Common myeloid progenitor, CD34-positive (primary cell): ENCODE data around the gene BATF3.
"Not testable (repeated sequence)": the region's sequence is repeated elsewhere in the genome, so short reads cannot be mapped to it uniquely, and the experiment has no call there.

ENCODE experiments used
- CTCF ChIA-PET: fragments of 350-600 bp; sonication (Branson Sonifier 250); formaldehyde crosslinking; loops from one replicate; lab custom pipeline; 2021; ENCODE audit warnings: antibody characterized with exemption; lab: Charles Lee
- POLR2A ChIA-PET: fragments of 350-600 bp; sonication (Branson Sonifier 250); formaldehyde crosslinking; loops from one replicate; lab custom pipeline; 2021; ENCODE audit warnings: antibody characterized with exemption; lab: Charles Lee
- DNase-seq, 3 donors: peaks; one replicate each; pipeline versions ENCODE4 v3.0.0 to v3.0.0-alpha.2; 2013
- H3K27ac ChIP-seq, 2 experiments: 1 replicate in 1 of 2; 2 replicates in 1 of 2; pipeline ENCODE4 v1.7.0; 2013; ENCODE audit warnings: inconsistent platforms in 2 of 2, low read length in 2 of 2, mild to moderate bottlenecking in 2 of 2, low read depth in 1 of 2, moderate library complexity in 1 of 2; ENCODE audit not compliant: severe bottlenecking in 2 of 2, insufficient read depth in 1 of 2, poor library complexity in 1 of 2
- H3K27me3 ChIP-seq, 5 experiments: replicated peaks in 2 of 5; 1 replicate in 3 of 5; 2 replicates in 2 of 5; pipeline versions ENCODE4 v1.6.1 to v1.7.0; 2013; ENCODE audit warnings: low read length in 4 of 5, mild to moderate bottlenecking in 2 of 5, moderate library complexity in 2 of 5, inconsistent platforms in 1 of 5; ENCODE audit not compliant: insufficient read depth in 5 of 5, control insufficient read depth in 4 of 5
- H3K36me3 ChIP-seq, 4 experiments: 1 replicate in 2 of 4; 2 replicates in 2 of 4; pipeline versions ENCODE4 v1.6.1 to v1.7.0; 2013; ENCODE audit warnings: low read length in 3 of 4, control low read depth in 1 of 4, mild to moderate bottlenecking in 1 of 4; ENCODE audit not compliant: control insufficient read depth in 4 of 4, insufficient read depth in 4 of 4
- H3K4me1 ChIP-seq, 4 experiments: 1 replicate in 3 of 4; 2 replicates in 1 of 4; pipeline versions ENCODE4 v1.6.1 to v1.7.1; 2013; ENCODE audit warnings: low read length in 3 of 4, mild to moderate bottlenecking in 3 of 4, control low read depth in 1 of 4, inconsistent platforms in 1 of 4, moderate library complexity in 1 of 4; ENCODE audit not compliant: control insufficient read depth in 4 of 4, insufficient read depth in 4 of 4; ENCODE audit errors: control extremely low read depth in 1 of 4
- H3K4me3 ChIP-seq, 7 experiments: 1 replicate in 4 of 7; 2 replicates in 3 of 7; pipeline versions ENCODE4 v1.5.1 to v1.7.0; 2013; ENCODE audit warnings: mild to moderate bottlenecking in 7 of 7, low read length in 6 of 7, moderate library complexity in 6 of 7, inconsistent platforms in 2 of 7, low read depth in 2 of 7, control low read depth in 1 of 7; ENCODE audit not compliant: insufficient read depth in 4 of 7, control insufficient read depth in 1 of 7; ENCODE audit errors: extremely low read depth in 1 of 7
- H3K9me3 ChIP-seq, 5 experiments: 1 replicate in 4 of 5; 2 replicates in 1 of 5; pipeline versions ENCODE4 v1.6.1 to v1.7.1; 2013; ENCODE audit warnings: low read length in 4 of 5, mild to moderate bottlenecking in 2 of 5, inconsistent platforms in 1 of 5, low read depth in 1 of 5, moderate library complexity in 1 of 5; ENCODE audit not compliant: control insufficient read depth in 4 of 5, insufficient read depth in 2 of 5; ENCODE audit errors: control extremely low read depth in 1 of 5
- WGBS: methylation state at CpG from one replicate; pipeline ENCODE4 v1.1.5; 2013; ENCODE audit not compliant: insufficient coverage; 5-methylcytosine and 5-hydroxymethylcytosine counted together

The BATF3 gene

GRCh38 chr1:212711974-212712373 lies 12.3 kb upstream of the BATF3 start:
- H3K9me3 ChIP-seq, H3K27ac ChIP-seq, H3K36me3 ChIP-seq, H3K27me3 ChIP-seq, H3K4me3 ChIP-seq, POLR2A ChIA-PET, DNase-seq: not testable (repeated sequence)
- H3K4me1 ChIP-seq = peaks cover 0 to 12% (median 8%) of the 10 kb centered on the region in 4 experiments
- CTCF ChIA-PET = interaction anchor here (1.5 kb wide), 1 partner anchor 27 kb away, joined by 3 read pairs; no protein-coding TSS in a partner anchor
- WGBS = 100% methylated on average over 6 of the region's 8 CpGs

- DNase-seq = no peak
- ChIA-PET CTCF (no interaction called here), POLR2A (interaction anchor here (0.6 kb wide), 1 partner anchor 496 kb away, joined by 5 read pairs; no protein-coding TSS in a partner anchor)
- Histone ChIP-seq H3K9me3 (peaks cover 0 to 3% (median 0%) of the 10 kb centered on the region in 5 experiments), H3K27me3 (no peaks in the 10 kb centered on the region), H3K27ac (no peak overlapping the region), H3K4me3 (no peak overlapping the region), H3K36me3 (no peaks in the 10 kb centered on the region), H3K4me1 (peaks cover 0 to 12% (median 8%) of the 10 kb centered on the region in 4 experiments)
- WGBS = 59% methylated on average over 6 of the region's 6 CpGs
Observed at GRCh38 chr1:212710566-212710965, 10.9 kb upstream of the BATF3 start.

GRCh38 chr1:212703991-212704564 lies 4.4 kb upstream of the BATF3 start:
- no peak for DNase-seq
- POLR2A ChIA-PET = interaction anchor here (1.0 kb wide), 1 partner anchor 94 kb away, joined by 4 read pairs; no protein-coding TSS in a partner anchor
- H3K27me3 ChIP-seq = peaks cover 0 to 14% (median 11%) of the 10 kb centered on the region in 5 experiments
- WGBS = 100% methylated on average over 7 of the region's 9 CpGs
- CTCF ChIA-PET = interaction anchor here (0.5 to 1.8 kb wide), 3 partner anchors 13 to 45 kb away, joined by 3 to 4 read pairs (median 3); no protein-coding TSS in a partner anchor
- H3K4me1 ChIP-seq = peaks cover 0 to 22% (median 20%) of the 10 kb centered on the region in 4 experiments
- H3K27ac ChIP-seq = no peak overlapping the region
- H3K36me3 ChIP-seq = no peaks in the 10 kb centered on the region
- no peak overlapping the region for H3K4me3 ChIP-seq
- H3K9me3 ChIP-seq = no peaks in the 10 kb centered on the region

- Histone ChIP-seq H3K27me3 (peaks cover 4 to 21% (median 13%) of the 10 kb centered on the region in 5 experiments), H3K9me3 (no peaks in the 10 kb centered on the region), H3K4me1 (peaks cover 5 to 30% (median 27%) of the 10 kb centered on the region in 4 experiments), H3K27ac (no peak overlapping the region), H3K36me3 (no peaks in the 10 kb centered on the region), H3K4me3 (no peak overlapping the region)
- CTCF ChIA-PET = no interaction called here
- POLR2A ChIA-PET = no interaction called here
- DNase-seq = no peak
- no CpG with 5 or more reads among the region's 1 CpG for WGBS
Observed at GRCh38 chr1:212702672-212703071, 3.0 kb upstream of the BATF3 start.

GRCh38 chr1:212701910-212702309 lies 2.3 kb upstream of the BATF3 start:
- no CpG with 5 or more reads among the region's 1 CpG for WGBS
- ChIA-PET CTCF (interaction anchor here (1.0 to 2.0 kb wide), 7 partner anchors 16 to 84 kb away, joined by 3 to 8 read pairs (median 5); no protein-coding TSS in a partner anchor), POLR2A (no interaction called here)
- Histone ChIP-seq H3K9me3 (no peaks in the 10 kb centered on the region), H3K27me3 (peaks cover 4 to 23% (median 13%) of the 10 kb centered on the region in 5 experiments), H3K4me1 (peaks cover 5 to 30% (median 27%) of the 10 kb centered on the region in 4 experiments), H3K36me3 (no peaks in the 10 kb centered on the region), H3K4me3 (no peak overlapping the region), H3K27ac (no peak overlapping the region)
- DNase-seq = no peak

GRCh38 chr1:212700892-212701819 lies 1.5 kb upstream of the BATF3 start:
- H3K9me3 ChIP-seq = no peaks in the 10 kb centered on the region
- H3K36me3 ChIP-seq = no peaks in the 10 kb centered on the region
- H3K4me1 ChIP-seq = peaks cover 5 to 30% (median 27%) of the 10 kb centered on the region in 4 experiments
- H3K4me3 ChIP-seq = peak overlapping the region in 6 of 7 experiments; percentile 46 to 74 (median 62)
- POLR2A ChIA-PET = interaction anchor here (0.7 to 0.9 kb wide), 3 partner anchors 13 to 79 kb away, joined by 3 read pairs; no protein-coding TSS in a partner anchor
- peaks cover 4 to 26% (median 13%) of the 10 kb centered on the region in 5 experiments for H3K27me3 ChIP-seq
- no peak overlapping the region for H3K27ac ChIP-seq
- peak; percentile 25 to 77 (median 65) for DNase-seq
- CTCF ChIA-PET = interaction anchor here (0.6 to 2.0 kb wide), 9 partner anchors 17 to 92 kb away, joined by 3 to 8 read pairs (median 4); partner anchors contain the start of gene ATF3
- 9% methylated on average over 24 of the region's 27 CpGs for WGBS
